NCI-H1092 treated with DMSO at 0.1 percent for 48 hours (cell line): ENCODE results near the gene FGF22.

Source experiments
- DNase-seq: peaks from one replicate; lab custom pipeline; 2025; lab: John Stamatoyannopoulos, UW

FGF22 gene

GRCh38 chr19:644363-644762, 4.7 kb downstream of the FGF22 start:
- no peak for DNase-seq

GRCh38 chr19:644789-645188, 5.1 kb downstream of the FGF22 start:
- DNase-seq, result no peak

DNA sequence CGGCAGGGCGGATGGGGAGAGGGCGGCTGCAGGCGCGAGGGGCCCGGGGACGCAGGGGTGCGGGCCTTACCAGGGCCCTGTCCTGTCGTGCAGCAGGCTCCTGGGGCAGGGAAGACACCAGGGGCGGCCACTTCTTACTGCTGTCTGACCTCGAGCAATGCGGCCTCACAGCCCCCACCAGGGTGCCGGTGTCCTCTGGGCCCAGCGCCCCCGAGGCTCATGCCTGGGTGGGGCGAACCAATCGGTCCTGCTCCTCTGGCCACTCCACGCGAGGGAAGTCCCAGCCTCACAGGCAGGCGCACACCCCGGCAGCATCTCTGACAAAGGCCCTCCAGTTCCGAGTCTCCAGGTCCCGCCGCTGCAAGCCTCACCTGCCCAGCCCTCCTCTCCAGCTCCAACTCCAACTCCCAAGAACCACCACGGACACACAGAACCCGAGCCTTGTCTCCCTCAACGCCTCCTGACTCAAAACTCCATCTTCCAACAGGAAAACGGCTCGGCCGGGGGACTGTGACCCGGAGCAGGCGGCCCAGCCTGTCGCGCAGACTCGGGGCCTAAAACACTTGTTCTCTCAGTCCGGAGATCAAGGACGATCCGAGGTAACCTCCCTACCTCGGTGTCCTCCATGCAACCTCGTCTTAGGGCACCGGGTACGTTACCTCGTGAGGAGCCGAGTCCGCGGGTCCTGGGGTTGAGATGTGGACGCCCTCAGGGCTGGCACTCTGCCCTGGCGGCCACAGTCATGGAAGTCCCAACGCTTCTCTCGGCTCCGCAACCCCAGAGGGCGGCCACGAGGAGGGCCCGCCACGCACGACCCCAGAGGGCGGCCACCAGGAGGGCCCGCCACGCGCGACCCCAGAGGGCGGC, 6.5 kb downstream of the FGF22 start:
- DNase-seq, result no peak

DNA sequence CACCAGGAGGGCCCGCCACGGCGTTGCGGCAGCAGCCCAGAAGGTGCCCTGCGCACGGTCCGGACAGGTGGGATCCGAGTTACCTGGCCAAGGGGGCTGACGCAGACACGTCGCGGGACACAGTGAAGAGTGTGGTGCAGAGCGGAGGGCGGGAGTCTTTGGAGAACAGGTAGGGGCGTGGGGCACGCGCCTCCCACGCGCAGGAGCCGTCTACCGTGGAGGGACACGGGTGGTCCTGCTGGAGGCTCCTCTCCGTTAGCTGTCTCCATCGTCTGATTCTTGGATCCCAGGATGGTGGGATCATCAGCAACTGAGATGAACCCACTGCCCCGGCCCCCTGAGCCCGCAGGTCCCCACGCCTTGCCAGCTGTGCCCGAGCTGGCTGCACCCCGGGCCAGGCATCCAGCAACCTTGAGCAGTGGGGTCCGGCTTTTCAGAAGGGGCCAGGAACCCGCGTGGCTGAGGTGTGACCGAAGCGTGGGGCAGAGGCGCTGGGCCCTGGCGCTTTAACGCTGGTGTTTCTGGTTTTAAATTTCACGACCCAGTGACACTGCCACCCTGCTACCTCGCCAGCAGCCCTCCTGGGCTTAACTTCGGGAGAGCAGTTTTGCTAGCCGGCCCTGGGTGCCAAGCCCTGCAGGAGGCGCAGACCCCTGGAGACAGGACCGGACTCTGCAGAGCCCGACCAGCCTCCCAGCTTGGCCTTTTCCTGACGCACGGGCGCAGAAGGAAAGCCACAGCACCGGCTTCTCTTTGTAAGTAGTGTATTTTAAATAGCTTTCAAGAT, 7.3 kb downstream of the FGF22 start:
- DNase-seq, result no peak

GRCh38 chr19:647566-648284, 8.0 kb downstream of the FGF22 start:
- DNase-seq, result no peak

DNA sequence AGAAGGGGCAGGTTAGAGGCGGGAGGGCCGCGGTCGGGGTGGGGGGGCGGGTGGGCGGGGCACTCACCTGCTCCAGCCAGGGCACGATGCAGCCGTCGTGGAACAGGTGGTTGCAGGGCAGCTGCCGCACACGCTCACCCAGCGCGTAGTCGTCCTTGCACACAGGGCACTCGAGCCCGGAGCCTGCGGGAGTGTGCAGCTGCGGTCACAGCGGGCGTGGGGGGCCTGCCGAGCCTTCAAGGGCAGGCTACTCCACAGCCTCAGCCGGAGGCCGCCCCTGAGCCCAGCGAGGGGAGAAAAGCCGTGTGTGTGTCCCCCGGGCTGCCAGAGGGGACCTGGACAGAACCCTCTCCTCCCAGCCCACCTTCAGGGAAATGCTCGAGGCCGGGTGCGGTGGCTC, 8.6 kb downstream of the FGF22 start:
- no peak for DNase-seq

- no peak for DNase-seq
Measured at GRCh38 chr19:648904-649801, 9.5 kb downstream of the FGF22 start.

DNA sequence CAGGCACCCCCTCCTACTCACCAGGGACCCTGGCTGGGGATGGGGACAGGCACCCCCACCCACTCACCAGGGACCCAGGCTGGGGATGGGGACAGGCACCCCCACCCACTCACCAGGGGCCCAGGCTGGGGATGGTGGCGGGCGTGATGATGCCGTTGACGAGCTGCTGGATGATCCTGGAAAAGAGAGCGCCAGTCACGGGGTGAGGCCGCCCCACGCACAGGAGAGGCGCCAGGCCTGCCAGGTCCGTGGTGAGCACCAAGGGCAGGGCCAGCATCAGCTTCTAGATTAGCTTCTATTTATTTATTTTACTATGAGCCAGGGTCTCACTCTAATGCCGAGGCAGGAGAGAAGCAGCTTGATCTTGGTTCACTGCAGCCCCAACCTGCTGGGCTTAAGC, 10.4 kb downstream of the FGF22 start:
- DNase-seq, result no peak

GRCh38 chr19:651114-651818, 11.6 kb downstream of the FGF22 start:
- no peak for DNase-seq

- DNase-seq, result no peak
Measured at GRCh38 chr19:651991-652390, 12.3 kb downstream of the FGF22 start.

- no peak for DNase-seq
Measured at GRCh38 chr19:652467-653389, 13.0 kb downstream of the FGF22 start.

DNA sequence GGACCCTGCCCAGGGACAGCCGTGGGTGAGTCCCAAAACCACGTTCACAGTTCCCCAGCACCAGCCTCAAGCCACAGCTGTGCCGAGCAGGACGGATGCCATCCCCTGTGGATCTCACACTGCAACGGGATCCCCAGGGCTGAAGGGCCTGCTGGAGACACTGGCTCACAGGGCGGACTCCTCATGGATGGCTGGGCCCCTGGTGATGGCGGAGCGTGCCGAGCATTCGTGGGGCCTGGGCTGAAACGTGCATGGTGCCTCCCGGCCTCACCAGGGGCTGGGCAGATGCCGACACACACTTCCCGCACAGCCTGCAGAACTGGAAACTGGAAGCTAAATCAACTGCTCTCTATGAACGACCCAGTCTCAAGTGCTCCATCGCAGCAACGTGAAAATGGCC, 13.7 kb downstream of the FGF22 start:
- no peak for DNase-seq

GRCh38 chr19:655691-656090, 16.0 kb downstream of the FGF22 start:
- DNase-seq, result no peak

GRCh38 chr19:656751-657559, 17.3 kb downstream of the FGF22 start:
- no peak for DNase-seq

GRCh38 chr19:657611-658010, 17.9 kb downstream of the FGF22 start:
- no peak for DNase-seq

DNA sequence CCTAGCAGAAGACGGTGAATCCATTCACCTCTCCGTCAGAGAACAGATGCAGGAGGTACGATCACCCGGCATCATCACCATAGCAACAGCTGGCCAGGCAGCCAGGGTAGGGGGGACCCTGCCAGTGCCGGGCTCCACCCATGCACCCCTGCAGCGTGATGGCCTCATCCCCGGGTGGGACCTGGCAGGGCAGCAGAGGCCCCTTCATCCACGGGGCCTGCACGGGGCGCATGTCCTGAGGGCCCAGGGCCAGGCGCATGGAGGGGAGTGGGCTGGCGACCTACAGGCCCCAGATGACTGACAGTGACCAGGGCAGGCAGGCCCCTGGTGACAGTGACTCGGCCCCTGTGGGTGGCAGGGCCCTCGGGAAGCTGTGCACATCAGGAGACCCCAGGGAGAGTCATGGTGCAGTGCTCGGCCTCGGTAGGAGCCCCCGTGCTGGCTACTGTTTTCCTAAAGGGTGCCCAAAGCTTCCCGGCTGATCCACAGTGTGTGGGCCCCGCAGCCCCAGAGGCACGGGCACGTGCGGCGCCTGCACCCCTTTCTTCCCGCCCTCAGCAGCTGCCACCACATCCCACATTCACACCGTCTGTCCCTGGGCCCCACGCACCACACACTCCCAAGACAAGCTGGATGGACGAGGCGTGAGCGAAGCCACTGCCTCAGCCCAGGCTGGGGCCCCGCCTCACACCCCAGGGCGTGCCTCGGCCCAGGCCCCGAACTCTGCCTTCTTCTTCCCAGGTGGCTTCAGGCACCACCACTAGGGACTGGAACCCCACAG, 18.6 kb downstream of the FGF22 start:
- DNase-seq, result no peak

GRCh38 chr19:658916-659839, 19.5 kb downstream of the FGF22 start:
- no peak for DNase-seq
